ENCODE data around the gene PLPPR3. TPM values are rescaled to one million over a fixed set of nuclear protein-coding genes. Genes with fewer than 3 reads are reported as not detected.

Gene PLPPR3
- total RNA-seq, 1 experiment from 2014 or later = 57.9 TPM

GRCh38 chr19:795691-796581, 25.8 kb downstream of the PLPPR3 start:
- H3K18ac ChIP-seq (ENCODE audit: insufficient read length, low read depth, low read length) = no peak overlapping the region
- H2BK20ac ChIP-seq (ENCODE audit: low read depth, low read length, poor library complexity, severe bottlenecking) = no peak overlapping the region
- H3K4ac ChIP-seq (ENCODE audit: low read depth, low read length) = no peak overlapping the region
- no peak overlapping the region for H2BK12ac ChIP-seq (ENCODE audit: insufficient read length, low read depth, low read length)
- no peak overlapping the region for H2AFZ ChIP-seq (ENCODE audit: low read length)
- peaks cover 4% of the 10 kb centered on the region for H4K20me1 ChIP-seq (ENCODE audit: control insufficient read depth, insufficient read depth, insufficient read length)
- no peak overlapping the region for H2AK5ac ChIP-seq (ENCODE audit: insufficient read length, low read length)
- DNase-seq = peak; percentile 28
- H4K5ac ChIP-seq (ENCODE audit: insufficient read length, low read depth, low read length) = no peak overlapping the region
- H3K9me3 ChIP-seq (ENCODE audit: control insufficient read depth, low read depth, low read length) = no peaks in the 10 kb centered on the region
- H3K4me3 Mint-ChIP-seq = peak overlapping the region; percentile 35 to 74; a peak in 2 of 5 replicates
- H2BK120ac ChIP-seq (ENCODE audit: low read depth, low read length, poor library complexity, severe bottlenecking) = no peak overlapping the region
- H3K36me3 Mint-ChIP-seq (ENCODE audit: insufficient read depth in 1 of 3, low read depth in 3 of 3) = peaks cover 21 to 25% (median 25%) of the 10 kb centered on the region in 3 experiments; a peak in 6 of 7 replicates
- H3K79me2 ChIP-seq (ENCODE audit: insufficient read depth, low read length) = peaks cover 28% of the 10 kb centered on the region
- no peak overlapping the region for H3K23ac ChIP-seq (ENCODE audit: insufficient read length, low read depth, low read length)
- TF ChIP-seq, protein P1, sequence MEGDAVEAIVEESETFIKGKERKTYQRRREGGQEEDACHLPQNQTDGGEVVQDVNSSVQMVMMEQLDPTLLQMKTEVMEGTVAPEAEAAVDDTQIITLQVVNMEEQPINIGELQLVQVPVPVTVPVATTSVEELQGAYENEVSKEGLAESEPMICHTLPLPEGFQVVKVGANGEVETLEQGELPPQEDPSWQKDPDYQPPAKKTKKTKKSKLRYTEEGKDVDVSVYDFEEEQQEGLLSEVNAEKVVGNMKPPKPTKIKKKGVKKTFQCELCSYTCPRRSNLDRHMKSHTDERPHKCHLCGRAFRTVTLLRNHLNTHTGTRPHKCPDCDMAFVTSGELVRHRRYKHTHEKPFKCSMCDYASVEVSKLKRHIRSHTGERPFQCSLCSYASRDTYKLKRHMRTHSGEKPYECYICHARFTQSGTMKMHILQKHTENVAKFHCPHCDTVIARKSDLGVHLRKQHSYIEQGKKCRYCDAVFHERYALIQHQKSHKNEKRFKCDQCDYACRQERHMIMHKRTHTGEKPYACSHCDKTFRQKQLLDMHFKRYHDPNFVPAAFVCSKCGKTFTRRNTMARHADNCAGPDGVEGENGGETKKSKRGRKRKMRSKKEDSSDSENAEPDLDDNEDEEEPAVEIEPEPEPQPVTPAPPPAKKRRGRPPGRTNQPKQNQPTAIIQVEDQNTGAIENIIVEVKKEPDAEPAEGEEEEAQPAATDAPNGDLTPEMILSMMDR (conservative IDR thresholded peaks at IDR 0.05) = no peak
- H3K27ac ChIP-seq (ENCODE audit: insufficient read length, low read depth, low read length) = no peak overlapping the region
- no peaks in the 10 kb centered on the region for H3K27me3 ChIP-seq (ENCODE audit: insufficient read depth, low read length)
- no peak overlapping the region for H2BK15ac ChIP-seq (ENCODE audit: low read depth, low read length)
- H3K4me1 Mint-ChIP-seq = peaks cover 24 to 34% of the 10 kb centered on the region in 2 experiments
- no peak overlapping the region for H3K4me2 ChIP-seq (ENCODE audit: insufficient read depth, insufficient read length, low read length)
- no peak overlapping the region for H3K9ac ChIP-seq (ENCODE audit: extremely low read depth, insufficient read length, low read length)
- H3T11ph ChIP-seq (ENCODE audit: low read length) = no peak overlapping the region
- no CpG with 5 or more reads among the region's 39 CpGs for WGBS (ENCODE audit: extremely low coverage, insufficient read length, low lambda C conversion rate)
- no peak overlapping the region for H3K27ac Mint-ChIP-seq
- peaks cover 9% of the 10 kb centered on the region for H3K23me2 ChIP-seq (ENCODE audit: insufficient read length, low read depth, low read length, poor library complexity, severe bottlenecking)
- H3K14ac ChIP-seq (ENCODE audit: insufficient read depth, low read length) = no peak overlapping the region
- no peak overlapping the region for H2BK5ac ChIP-seq (ENCODE audit: insufficient read length, low read length)
- no peaks in the 10 kb centered on the region; a peak in 1 of 5 replicates for H3K9me3 Mint-ChIP-seq
- no peaks in the 10 kb centered on the region for H3K27me3 Mint-ChIP-seq (ENCODE audit: low read depth)
- peaks cover 3% of the 10 kb centered on the region for H3K79me1 ChIP-seq (ENCODE audit: insufficient read depth, low read depth, low read length, poor library complexity, severe bottlenecking)
- no peak overlapping the region for H3K56ac ChIP-seq (ENCODE audit: insufficient read length, low read depth, low read length)
- no peak overlapping the region for H4K91ac ChIP-seq (ENCODE audit: insufficient read length, low read depth, low read length)
- H3K4me1 ChIP-seq (ENCODE audit: insufficient read depth, low read length) = no peaks in the 10 kb centered on the region; the same call in 1 of the 2 replicates
- H4K8ac ChIP-seq (replicated peaks; ENCODE audit: insufficient read length, low read depth, low read length) = no peak overlapping the region

Measured in H9 (cell line).